Caco-2 (cell line): ENCODE measurements around the gene IGF2. TPM values are rescaled to one million over a fixed set of nuclear protein-coding genes. Genes with fewer than 3 reads are reported as not detected.

Source experiments
- BruUV-seq: library from RNA; stranded (reverse); fragments of 400-500 nt; replicated peaks from 2 replicates; lab custom pipeline; 2021; lab: Mats Ljungman, UMichigan
- CTCF ChIA-PET: fragments of 300-600 bp; sonication (Branson Sonifier 250); formaldehyde crosslinking; loops from one replicate; lab custom pipeline; 2022; ENCODE audit warnings: antibody characterized with exemption; lab: Charles Lee
- POLR2A ChIA-PET: fragments of 300-600 bp; sonication (Branson Sonifier 250); formaldehyde crosslinking; loops from one replicate; lab custom pipeline; 2022; ENCODE audit warnings: antibody characterized with exemption; lab: Charles Lee
- DNase-seq, 2 experiments: peaks; one replicate each; pipeline versions ENCODE4 v3.0.0 to v3.0.0-alpha.2; 2020 to 2022
- H3K27me3 ChIP-seq: replicated peaks from 2 replicates; pipeline ENCODE4 v1.6.0; 2011; ENCODE audit warnings: low read length; ENCODE audit not compliant: control insufficient read depth, insufficient read depth
- H3K36me3 ChIP-seq: 2 replicates; pipeline ENCODE4 v1.5.1; 2011; ENCODE audit warnings: low read length; ENCODE audit not compliant: control insufficient read depth, insufficient read depth
- H3K4me1 ChIP-seq: fragments of 250-450 bp; sonication (Bioruptor Pico); 2 replicates; pipeline ENCODE4 v1.5.1; 2020; ENCODE audit warnings: mild to moderate bottlenecking
- H3K4me3 ChIP-seq: 2 replicates; pipeline ENCODE4 v1.5.1; 2011; ENCODE audit warnings: low read depth, mild to moderate bottlenecking, control low read depth, low read length
- H3K9me3 ChIP-seq: fragments of 250-450 bp; sonication (Bioruptor Pico); 2 replicates; pipeline ENCODE4 v1.5.1; 2020; ENCODE audit warnings: mild to moderate bottlenecking, moderate library complexity
- H3K27ac Mint-ChIP-seq: one replicate; pipeline ENCODE4 v1.8.0; 2022; ENCODE audit warnings: mixed read lengths; ENCODE audit not compliant: unreplicated experiment
- H3K27me3 Mint-ChIP-seq: one replicate; pipeline ENCODE4 v1.8.0; 2022; ENCODE audit warnings: mixed read lengths; ENCODE audit not compliant: insufficient read depth, unreplicated experiment
- H3K36me3 Mint-ChIP-seq: one replicate; pipeline ENCODE4 v1.8.0; 2022; ENCODE audit warnings: mild to moderate bottlenecking, mixed read lengths; ENCODE audit not compliant: insufficient read depth, unreplicated experiment
- H3K4me1 Mint-ChIP-seq: one replicate; pipeline ENCODE4 v1.8.0; 2022; ENCODE audit warnings: low read depth, mixed read lengths; ENCODE audit not compliant: unreplicated experiment
- H3K4me3 Mint-ChIP-seq: one replicate; pipeline ENCODE4 v1.8.0; 2022; ENCODE audit warnings: mild to moderate bottlenecking, moderate library complexity, mixed read lengths; ENCODE audit not compliant: unreplicated experiment
- H3K9me3 Mint-ChIP-seq: one replicate; pipeline ENCODE4 v1.8.0; 2022; ENCODE audit warnings: mixed read lengths; ENCODE audit not compliant: unreplicated experiment
- intact Hi-C: fragments of 100-400 bp; cut with micrococcal nuclease; formaldehyde crosslinking; loops from one replicate; pipeline ENCODE4 v1.10.0; 2022; ENCODE audit not compliant: unreplicated experiment
- total RNA-seq: library from RNA; stranded (reverse); gene quantifications from 2 replicates; pipeline ENCODE4 v1.2.3, GENCODE V29; 2022
- TF ChIP-seq, protein P1 (sequence below), 2 experiments: fragments of 200-600 bp in 1 of 2; IDR thresholded peaks; 1 replicate in 1 of 2; 2 replicates in 1 of 2; pipeline versions ENCODE4 v1.5.1 to v1.8.0; 2011 to 2022; ENCODE audit warnings: antibody characterized with exemption in 1 of 2, control low read depth in 1 of 2, inconsistent platforms in 1 of 2, low read depth in 1 of 2, low read length in 1 of 2, mild to moderate bottlenecking in 1 of 2, moderate library complexity in 1 of 2; ENCODE audit not compliant: insufficient read depth in 1 of 2, severe bottlenecking in 1 of 2, unreplicated experiment in 1 of 2

Gene IGF2
- total RNA-seq, 1 experiment from 2014 or later, result 1,397 TPM

DNA sequence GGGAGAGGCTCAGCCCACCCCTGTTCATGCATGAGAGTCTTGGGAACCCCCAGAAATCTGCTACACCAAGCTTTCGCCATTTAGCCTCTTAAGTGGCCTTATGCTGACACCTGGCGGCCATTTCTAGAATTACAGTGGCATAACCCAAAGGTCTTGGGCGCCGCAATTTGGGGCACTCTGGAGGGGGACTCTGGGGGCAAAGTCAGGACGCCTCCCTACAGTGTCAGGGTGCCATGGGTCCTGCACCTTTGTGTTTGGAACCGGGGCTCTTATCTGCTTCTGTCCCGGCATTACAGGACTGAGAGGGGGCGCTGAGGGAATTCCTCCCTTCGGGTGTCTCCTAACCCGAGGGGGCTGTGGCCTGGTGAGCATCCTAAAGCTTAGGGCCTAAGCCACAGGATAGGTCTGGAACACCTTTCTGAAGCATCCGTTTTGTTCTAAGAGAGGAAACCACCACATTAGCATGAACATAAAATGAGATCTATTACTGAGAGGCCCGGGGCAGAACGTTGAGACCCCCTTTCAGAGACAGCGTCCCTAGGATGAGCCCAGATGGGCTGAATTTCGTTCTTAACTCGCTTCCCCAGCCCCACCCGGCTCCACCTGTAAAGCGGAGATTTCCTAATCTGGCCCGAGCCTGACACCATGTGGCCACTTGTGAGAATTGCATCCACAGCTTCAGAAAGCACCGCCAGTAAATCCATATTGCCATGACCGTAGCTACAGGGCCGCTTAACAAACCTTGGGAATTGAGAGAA lies 12.5 kb upstream of the IGF2 start:
- POLR2A ChIA-PET, result interaction anchor here (0.5 to 1.4 kb wide), 5 partner anchors 14 to 374 kb away, joined by 3 to 5 read pairs (median 4); no protein-coding TSS in a partner anchor
- Histone ChIP-seq H3K4me3 (no peak overlapping the region), H3K9me3 (no peaks in the 10 kb centered on the region), H3K27me3 (no peaks in the 10 kb centered on the region), H3K4me1 (no peaks in the 10 kb centered on the region; the same call in 1 of the 2 replicates), H3K36me3 (no peaks in the 10 kb centered on the region)
- TF ChIP-seq, protein P1, sequence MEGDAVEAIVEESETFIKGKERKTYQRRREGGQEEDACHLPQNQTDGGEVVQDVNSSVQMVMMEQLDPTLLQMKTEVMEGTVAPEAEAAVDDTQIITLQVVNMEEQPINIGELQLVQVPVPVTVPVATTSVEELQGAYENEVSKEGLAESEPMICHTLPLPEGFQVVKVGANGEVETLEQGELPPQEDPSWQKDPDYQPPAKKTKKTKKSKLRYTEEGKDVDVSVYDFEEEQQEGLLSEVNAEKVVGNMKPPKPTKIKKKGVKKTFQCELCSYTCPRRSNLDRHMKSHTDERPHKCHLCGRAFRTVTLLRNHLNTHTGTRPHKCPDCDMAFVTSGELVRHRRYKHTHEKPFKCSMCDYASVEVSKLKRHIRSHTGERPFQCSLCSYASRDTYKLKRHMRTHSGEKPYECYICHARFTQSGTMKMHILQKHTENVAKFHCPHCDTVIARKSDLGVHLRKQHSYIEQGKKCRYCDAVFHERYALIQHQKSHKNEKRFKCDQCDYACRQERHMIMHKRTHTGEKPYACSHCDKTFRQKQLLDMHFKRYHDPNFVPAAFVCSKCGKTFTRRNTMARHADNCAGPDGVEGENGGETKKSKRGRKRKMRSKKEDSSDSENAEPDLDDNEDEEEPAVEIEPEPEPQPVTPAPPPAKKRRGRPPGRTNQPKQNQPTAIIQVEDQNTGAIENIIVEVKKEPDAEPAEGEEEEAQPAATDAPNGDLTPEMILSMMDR (IDR thresholded peaks at IDR 0.05; ENCODE audit: insufficient read depth in 1 of 2, low read depth in 1 of 2, low read length in 1 of 2, severe bottlenecking in 1 of 2, unreplicated experiment in 1 of 2), result peak; percentile 93 to 97
- Mint-ChIP-seq H3K4me3 (peak overlapping the region; percentile 33), H3K27ac (peak overlapping the region; percentile 65), H3K36me3 (peaks cover 2% of the 10 kb centered on the region), H3K27me3 (no peaks in the 10 kb centered on the region), H3K4me1 (no peaks in the 10 kb centered on the region), H3K9me3 (no peaks in the 10 kb centered on the region)
- DNase-seq, result peak; percentile 90 to 92
- no TSS peak for BruUV-seq
- CTCF ChIA-PET, result interaction anchor here (0.6 to 11.5 kb wide), 82 partner anchors 8 to 871 kb away, joined by 3 to 188 read pairs (median 7); partner anchors contain the start of genes BRSK2, IGF2, INS and MRPL23
- intact Hi-C loops, result loop anchor here (1.0 to 2.0 kb wide), 5 partner anchors 15 to 458 kb away; no protein-coding TSS in a partner anchor

DNA sequence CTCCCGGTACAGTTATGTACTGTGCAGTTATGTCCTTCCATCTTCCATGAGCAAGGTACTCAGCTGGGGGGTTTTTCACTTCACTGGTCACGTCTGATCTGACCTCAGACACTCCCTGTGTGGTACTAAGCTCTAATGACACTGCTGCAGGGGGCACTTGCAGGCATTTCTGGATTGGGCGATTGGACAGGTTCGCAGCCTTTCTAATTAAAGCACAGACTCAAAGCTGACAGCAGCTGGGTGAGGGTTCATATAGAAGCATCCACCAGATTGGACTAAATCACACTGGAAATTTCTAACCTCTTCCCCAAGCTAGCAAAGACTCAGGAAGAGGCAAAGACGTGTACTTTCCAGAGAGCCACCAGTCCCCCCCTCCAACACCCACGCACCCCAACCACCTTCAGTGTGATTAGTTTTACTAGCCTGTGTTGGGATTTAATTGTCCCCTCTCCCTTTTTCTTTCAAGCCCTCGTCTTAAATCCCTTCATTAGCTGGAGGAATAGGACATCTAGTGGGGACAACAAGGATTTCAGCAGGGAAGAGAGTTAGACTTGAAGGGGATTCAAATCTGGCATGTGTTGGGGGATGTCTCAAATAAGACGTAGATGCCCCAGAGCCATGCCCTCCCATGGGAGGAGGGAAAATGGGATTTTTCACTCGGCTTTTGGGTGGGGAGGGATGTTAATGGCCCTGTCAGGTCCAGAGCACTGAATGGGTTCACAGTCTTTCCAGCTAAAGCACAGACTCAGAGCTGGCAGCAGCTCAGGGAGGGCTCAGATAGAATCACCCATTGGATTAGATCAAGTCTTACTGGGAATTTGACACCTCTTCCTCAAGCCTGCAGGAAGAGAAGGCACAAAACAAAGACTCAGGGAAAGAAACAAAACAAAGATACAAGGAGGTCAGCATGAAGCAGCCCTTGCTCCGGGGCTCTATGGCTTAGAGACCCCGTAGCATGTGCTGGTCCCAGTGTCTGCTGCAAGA lies 11.0 kb upstream of the IGF2 start:
- CTCF ChIA-PET, result interaction anchor here (0.5 to 11.5 kb wide), 53 partner anchors 11 to 558 kb away, joined by 3 to 188 read pairs (median 10); partner anchors contain the start of genes CTSD, IGF2, INS and MRPL23
- Histone ChIP-seq H3K27me3 (no peaks in the 10 kb centered on the region), H3K9me3 (no peaks in the 10 kb centered on the region), H3K4me1 (no peaks in the 10 kb centered on the region; the same call in 1 of the 2 replicates), H3K4me3 (no peak overlapping the region), H3K36me3 (no peaks in the 10 kb centered on the region)
- Mint-ChIP-seq H3K4me1 (no peaks in the 10 kb centered on the region), H3K27ac (no peak overlapping the region), H3K36me3 (peaks cover 6% of the 10 kb centered on the region), H3K9me3 (no peaks in the 10 kb centered on the region), H3K27me3 (peaks cover 4% of the 10 kb centered on the region), H3K4me3 (no peak overlapping the region)
- TF ChIP-seq, protein P1 (IDR thresholded peaks at IDR 0.05; ENCODE audit: insufficient read depth in 1 of 2, low read depth in 1 of 2, low read length in 1 of 2, severe bottlenecking in 1 of 2, unreplicated experiment in 1 of 2), result peak; percentile 70 to 81
- no TSS peak for BruUV-seq
- peak in 1 of 2 experiments; percentile 64 for DNase-seq
- POLR2A ChIA-PET, result interaction anchor here (0.5 to 0.8 kb wide), 2 partner anchors 47 to 268 kb away, joined by 3 read pairs; no protein-coding TSS in a partner anchor
- intact Hi-C loops, result loop anchor here (1.0 to 2.0 kb wide), 2 partner anchors 319 to 497 kb away; no protein-coding TSS in a partner anchor
